ENCODE results near the gene FLCN. TPM values are rescaled to one million over a fixed set of nuclear protein-coding genes. Genes with fewer than 3 reads are reported as not detected.

Gene FLCN
- polyA plus RNA-seq, 1 donor (not counting 4 experiments of a cell fraction or from before 2014, with no cell fraction given) = 12.5 TPM

DNA sequence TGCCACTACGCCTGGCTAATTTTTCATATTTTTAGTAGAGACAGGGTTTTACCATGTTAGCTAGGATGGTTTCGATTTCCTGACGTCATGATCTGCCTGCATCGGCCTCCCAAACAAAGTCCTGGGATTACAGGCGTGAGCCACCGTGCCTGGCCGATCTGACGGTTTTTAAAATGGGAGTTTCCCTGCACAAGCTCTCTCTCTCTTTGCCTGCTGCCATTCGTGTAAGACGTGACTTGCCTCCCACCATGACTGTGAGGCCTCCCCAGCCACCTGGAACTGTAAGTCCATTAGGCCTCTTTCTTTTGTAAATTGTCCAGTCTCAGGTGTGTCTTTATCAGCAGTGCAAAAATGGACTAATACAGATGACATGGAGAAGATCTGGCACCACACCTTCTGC, 4.7 kb upstream of the FLCN start:
- H3K4me2 ChIP-seq (ENCODE audit: control insufficient read depth, extremely low read depth, insufficient read depth, low read depth, low read length) = no peak overlapping the region
- H2AFZ ChIP-seq (ENCODE audit: control insufficient read depth, low read length) = no peak overlapping the region
- H3K4me3 ChIP-seq (ENCODE audit: control insufficient read depth in 2 of 3, extremely low read depth in 1 of 3, insufficient read depth in 2 of 3, low read depth in 1 of 3, low read length in 3 of 3) = no peak overlapping the region
- no peak for TF ChIP-seq EZH2 (IDR thresholded peaks at IDR 0.05; ENCODE audit: low read length)
- TF ChIP-seq, protein P1, sequence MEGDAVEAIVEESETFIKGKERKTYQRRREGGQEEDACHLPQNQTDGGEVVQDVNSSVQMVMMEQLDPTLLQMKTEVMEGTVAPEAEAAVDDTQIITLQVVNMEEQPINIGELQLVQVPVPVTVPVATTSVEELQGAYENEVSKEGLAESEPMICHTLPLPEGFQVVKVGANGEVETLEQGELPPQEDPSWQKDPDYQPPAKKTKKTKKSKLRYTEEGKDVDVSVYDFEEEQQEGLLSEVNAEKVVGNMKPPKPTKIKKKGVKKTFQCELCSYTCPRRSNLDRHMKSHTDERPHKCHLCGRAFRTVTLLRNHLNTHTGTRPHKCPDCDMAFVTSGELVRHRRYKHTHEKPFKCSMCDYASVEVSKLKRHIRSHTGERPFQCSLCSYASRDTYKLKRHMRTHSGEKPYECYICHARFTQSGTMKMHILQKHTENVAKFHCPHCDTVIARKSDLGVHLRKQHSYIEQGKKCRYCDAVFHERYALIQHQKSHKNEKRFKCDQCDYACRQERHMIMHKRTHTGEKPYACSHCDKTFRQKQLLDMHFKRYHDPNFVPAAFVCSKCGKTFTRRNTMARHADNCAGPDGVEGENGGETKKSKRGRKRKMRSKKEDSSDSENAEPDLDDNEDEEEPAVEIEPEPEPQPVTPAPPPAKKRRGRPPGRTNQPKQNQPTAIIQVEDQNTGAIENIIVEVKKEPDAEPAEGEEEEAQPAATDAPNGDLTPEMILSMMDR (optimal IDR thresholded peaks at IDR 0.05 in 1 of 3, IDR thresholded peaks at IDR 0.05 in 1 of 3, conservative IDR thresholded peaks at IDR 0.05 in 1 of 3; ENCODE audit: extremely low read depth in 1 of 3, insufficient read depth in 2 of 3, low read length in 3 of 3) = no peak
- H3K27ac ChIP-seq (ENCODE audit: control insufficient read depth, insufficient read depth, low read length) = no peak overlapping the region
- H4K20me1 ChIP-seq (ENCODE audit: control insufficient read depth, extremely low read depth, insufficient read depth, low read length) = no peaks in the 10 kb centered on the region
- H3K79me2 ChIP-seq (ENCODE audit: control insufficient read depth, insufficient read depth, low read length) = peaks cover 3% of the 10 kb centered on the region
- FAIRE-seq (no peak), DNase-seq (ENCODE audit: low read depth, low spot score) (no peak)
- no peaks in the 10 kb centered on the region for H3K9me3 ChIP-seq (ENCODE audit: control insufficient read depth, low read depth, low read length)
- H3K36me3 ChIP-seq (ENCODE audit: control insufficient read depth in 2 of 2, extremely low read depth in 1 of 2, insufficient read depth in 2 of 2, low read length in 2 of 2) = peaks cover 0 to 4% of the 10 kb centered on the region in 2 experiments
- H3K27me3 ChIP-seq (ENCODE audit: control insufficient read depth, extremely low read depth, insufficient read depth, low read length) = no peaks in the 10 kb centered on the region
- dilution Hi-C loops (cut with MboI; ENCODE audit: extremely low pct_ligation_motif_present, low sequenced_read_pairs) = no loop called here
- no peaks in the 10 kb centered on the region for H3K9me1 ChIP-seq (ENCODE audit: control insufficient read depth, extremely low read depth, insufficient read depth, low read length)
- H3K9ac ChIP-seq (ENCODE audit: control insufficient read depth, extremely low read depth, insufficient read depth, low read length) = no peak overlapping the region
- H3K4me1 ChIP-seq (ENCODE audit: control insufficient read depth, extremely low read depth, insufficient read depth, low read length) = peaks cover 3% of the 10 kb centered on the region

DNA sequence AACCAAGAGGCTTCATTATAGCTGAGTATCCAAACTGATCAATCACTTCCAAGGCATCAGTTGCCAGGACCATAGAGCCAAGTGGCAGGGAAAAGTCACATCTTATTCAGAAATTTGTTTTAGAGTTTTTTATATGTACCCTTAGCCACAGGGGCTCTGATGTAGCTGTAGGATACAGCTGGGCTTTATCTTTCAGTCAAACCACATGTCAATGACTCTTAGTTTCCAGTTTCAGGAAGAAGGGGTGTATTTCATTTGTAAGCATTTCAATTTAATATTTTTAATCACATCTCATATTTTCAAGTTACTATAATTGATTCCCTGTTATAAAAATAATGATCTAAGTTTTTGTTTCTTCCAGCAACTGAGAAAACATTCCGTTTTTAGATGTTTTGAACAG, 2.9 kb upstream of the FLCN start:
- Histone ChIP-seq H3K4me2 (ENCODE audit: control insufficient read depth, extremely low read depth, insufficient read depth, low read depth, low read length) (no peak overlapping the region), H3K4me3 (ENCODE audit: control insufficient read depth in 2 of 3, extremely low read depth in 1 of 3, insufficient read depth in 2 of 3, low read depth in 1 of 3, low read length in 3 of 3) (no peak overlapping the region), H4K20me1 (ENCODE audit: control insufficient read depth, extremely low read depth, insufficient read depth, low read length) (peaks cover 4% of the 10 kb centered on the region), H3K9me1 (ENCODE audit: control insufficient read depth, extremely low read depth, insufficient read depth, low read length) (no peaks in the 10 kb centered on the region), H2AFZ (ENCODE audit: control insufficient read depth, low read length) (no peak overlapping the region), H3K9ac (ENCODE audit: control insufficient read depth, extremely low read depth, insufficient read depth, low read length) (no peak overlapping the region), H3K27ac (ENCODE audit: control insufficient read depth, insufficient read depth, low read length) (no peak overlapping the region), H3K79me2 (ENCODE audit: control insufficient read depth, insufficient read depth, low read length) (peaks cover 19% of the 10 kb centered on the region), H3K27me3 (ENCODE audit: control insufficient read depth, extremely low read depth, insufficient read depth, low read length) (no peaks in the 10 kb centered on the region), H3K9me3 (ENCODE audit: control insufficient read depth, low read depth, low read length) (no peaks in the 10 kb centered on the region), H3K36me3 (ENCODE audit: control insufficient read depth in 2 of 2, extremely low read depth in 1 of 2, insufficient read depth in 2 of 2, low read length in 2 of 2) (no peaks in the 10 kb centered on the region), H3K4me1 (ENCODE audit: control insufficient read depth, extremely low read depth, insufficient read depth, low read length) (peaks cover 15% of the 10 kb centered on the region)
- FAIRE-seq (no peak), DNase-seq (ENCODE audit: low read depth, low spot score) (no peak)
- TF ChIP-seq EZH2 (IDR thresholded peaks at IDR 0.05; ENCODE audit: low read length) = no peak
- TF ChIP-seq, protein P1 (optimal IDR thresholded peaks at IDR 0.05 in 1 of 3, IDR thresholded peaks at IDR 0.05 in 1 of 3, conservative IDR thresholded peaks at IDR 0.05 in 1 of 3; ENCODE audit: extremely low read depth in 1 of 3, insufficient read depth in 2 of 3, low read length in 3 of 3) = no peak
- dilution Hi-C loops (cut with MboI; ENCODE audit: extremely low pct_ligation_motif_present, low sequenced_read_pairs) = no loop called here

Data from keratinocyte (primary cell).